ENCODE data around the gene LBX2. TPM values are rescaled to one million over a fixed set of nuclear protein-coding genes. Genes with fewer than 3 reads are reported as not detected.

LBX2 gene
- total RNA-seq, 1 experiment from 2014 or later: 0.18 TPM

DNA sequence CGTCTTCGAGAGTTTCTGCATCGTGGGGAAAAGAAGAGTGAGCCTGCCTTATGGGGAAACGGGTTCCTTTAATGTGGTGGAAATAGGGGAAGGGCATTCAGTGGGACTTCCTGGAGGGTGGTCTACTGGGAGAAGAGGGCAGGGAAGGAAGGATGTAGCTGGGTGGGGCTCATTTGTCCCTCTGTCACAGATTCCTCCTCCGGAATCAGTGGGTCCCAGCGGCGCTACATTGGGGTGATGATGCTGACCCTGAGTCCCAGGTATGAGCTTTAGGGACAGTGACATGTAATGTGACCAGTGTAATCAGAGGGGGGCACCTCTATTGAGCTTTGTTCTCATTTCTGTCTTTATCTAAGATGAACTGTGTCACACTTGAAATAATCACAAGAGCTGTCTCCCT lies 32.3 kb upstream of the LBX2 start:
- Histone ChIP-seq H3K4me3 (no peak overlapping the region), H3K9me3 (replicated peaks) (no peaks in the 10 kb centered on the region), H3K4me1 (replicated peaks) (peaks cover 13% of the 10 kb centered on the region), H3K27me3 (replicated peaks) (no peaks in the 10 kb centered on the region), H3K27ac (no peak overlapping the region), H3K36me3 (peaks cover 46% of the 10 kb centered on the region)
- no peak for DNase-seq (ENCODE audit: low read depth in 1 of 2, low spot score in 2 of 2)

DNA sequence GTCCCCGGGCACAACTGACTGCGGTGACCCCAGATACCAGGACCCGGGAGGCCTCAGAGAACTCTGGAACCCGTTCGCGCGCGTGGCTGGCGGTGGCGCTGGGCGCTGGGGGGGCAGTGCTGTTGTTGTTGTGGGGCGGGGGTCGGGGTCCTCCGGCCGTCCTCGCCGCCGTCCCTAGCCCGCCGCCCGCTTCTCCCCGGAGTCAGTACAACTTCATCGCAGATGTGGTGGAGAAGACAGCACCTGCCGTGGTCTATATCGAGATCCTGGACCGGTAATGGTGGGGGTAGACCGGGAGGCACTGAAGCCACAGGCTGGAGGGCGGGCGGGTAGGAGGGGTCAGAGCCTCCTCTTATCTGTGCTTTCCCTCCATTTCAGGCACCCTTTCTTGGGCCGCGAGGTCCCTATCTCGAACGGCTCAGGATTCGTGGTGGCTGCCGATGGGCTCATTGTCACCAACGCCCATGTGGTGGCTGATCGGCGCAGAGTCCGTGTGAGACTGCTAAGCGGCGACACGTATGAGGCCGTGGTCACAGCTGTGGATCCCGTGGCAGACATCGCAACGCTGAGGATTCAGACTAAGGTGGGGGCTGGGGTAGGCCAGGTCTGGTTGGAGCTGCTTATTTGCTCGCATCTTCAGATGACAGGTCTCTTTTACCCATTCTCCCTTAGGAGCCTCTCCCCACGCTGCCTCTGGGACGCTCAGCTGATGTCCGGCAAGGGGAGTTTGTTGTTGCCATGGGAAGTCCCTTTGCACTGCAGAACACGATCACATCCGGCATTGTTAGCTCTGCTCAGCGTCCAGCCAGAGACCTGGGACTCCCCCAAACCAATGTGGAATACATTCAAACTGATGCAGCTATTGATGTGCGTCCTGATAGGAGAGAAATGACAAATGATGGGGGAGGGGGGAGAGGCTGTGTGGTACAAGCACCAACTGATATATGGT lies 31.1 kb upstream of the LBX2 start:
- DNase-seq (ENCODE audit: low read depth in 1 of 2, low spot score in 2 of 2): peak in 1 of 2 experiments; percentile 43
- peak overlapping the region; percentile 84 for H3K4me3 ChIP-seq
- H3K27ac ChIP-seq: peak overlapping the region; percentile 14; the same call in 1 of the 2 replicates

DNA sequence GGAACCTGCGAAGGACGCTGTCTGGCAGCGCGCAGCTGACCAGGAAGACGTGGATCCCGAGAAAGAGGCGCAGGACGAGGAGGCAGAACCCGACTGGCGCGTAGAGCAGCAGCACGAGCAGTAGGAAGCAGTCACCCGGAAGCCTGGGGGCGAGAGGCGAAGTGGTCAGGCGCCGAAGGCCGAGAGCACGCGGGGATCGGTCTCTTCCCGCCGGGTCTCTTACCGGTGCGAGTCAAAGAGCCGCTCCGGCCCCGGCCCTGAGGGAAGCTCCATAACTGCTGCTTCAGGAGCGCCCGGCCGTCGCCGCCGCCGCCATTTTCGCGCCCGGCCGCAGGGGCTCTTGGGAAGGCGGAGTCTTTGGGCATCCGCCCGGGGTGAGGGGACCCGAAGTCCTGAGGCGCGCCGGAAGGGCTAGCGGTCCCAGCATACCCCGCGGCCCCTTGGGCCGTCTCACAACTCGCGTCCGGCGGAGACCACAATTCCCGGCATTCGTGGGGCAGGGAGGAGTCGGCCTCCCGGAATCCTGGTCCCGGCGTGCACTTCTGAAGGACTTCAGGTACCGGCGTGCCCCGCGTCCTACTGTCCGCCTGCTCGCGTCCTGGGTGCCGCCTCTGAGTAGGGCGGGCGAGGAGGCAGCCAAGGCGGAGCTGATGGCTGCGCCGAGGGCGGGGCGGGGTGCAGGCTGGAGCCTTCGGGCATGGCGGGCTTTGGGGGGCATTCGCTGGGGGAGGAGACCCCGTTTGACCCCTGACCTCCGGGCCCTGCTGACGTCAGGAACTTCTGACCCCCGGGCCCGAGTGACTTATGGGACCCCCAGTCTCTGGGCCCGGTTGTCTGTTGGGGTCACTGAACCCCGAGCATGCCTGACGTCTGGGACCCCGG lies 30.2 kb upstream of the LBX2 start, which contains the start of the genes AUP1 and HTRA2:
Gene AUP1, minus strand, starts transcription at position 350 of the 882 bp plus-strand sequence. Its CDS starts 77 bp downstream, at position 273.
Gene HTRA2, plus strand, starts transcription at position 577 of the 882 bp plus-strand sequence. Its CDS starts 74 bp downstream, at position 651.
- no peaks in the 10 kb centered on the region for H3K27me3 ChIP-seq (replicated peaks)
- peak within 1 kb of the TSS; percentile 76 for H3K27ac ChIP-seq
- H3K4me3 ChIP-seq: peak within 1 kb of the TSS; percentile 84
- no peaks in the 10 kb centered on the region for H3K9me3 ChIP-seq (replicated peaks)
- peaks cover 60% of the 10 kb centered on the region for H3K36me3 ChIP-seq
- peaks cover 13% of the 10 kb centered on the region for H3K4me1 ChIP-seq (replicated peaks)
- DNase-seq (ENCODE audit: low read depth in 1 of 2, low spot score in 2 of 2): peak; percentile 97 to 99

More for the DNA sequence above, 31.1 kb upstream of the LBX2 start:
- peaks cover 58% of the 10 kb centered on the region for H3K36me3 ChIP-seq
- no peaks in the 10 kb centered on the region for H3K27me3 ChIP-seq (replicated peaks)
- H3K9me3 ChIP-seq (replicated peaks): no peaks in the 10 kb centered on the region
- peaks cover 13% of the 10 kb centered on the region for H3K4me1 ChIP-seq (replicated peaks)

DNA sequence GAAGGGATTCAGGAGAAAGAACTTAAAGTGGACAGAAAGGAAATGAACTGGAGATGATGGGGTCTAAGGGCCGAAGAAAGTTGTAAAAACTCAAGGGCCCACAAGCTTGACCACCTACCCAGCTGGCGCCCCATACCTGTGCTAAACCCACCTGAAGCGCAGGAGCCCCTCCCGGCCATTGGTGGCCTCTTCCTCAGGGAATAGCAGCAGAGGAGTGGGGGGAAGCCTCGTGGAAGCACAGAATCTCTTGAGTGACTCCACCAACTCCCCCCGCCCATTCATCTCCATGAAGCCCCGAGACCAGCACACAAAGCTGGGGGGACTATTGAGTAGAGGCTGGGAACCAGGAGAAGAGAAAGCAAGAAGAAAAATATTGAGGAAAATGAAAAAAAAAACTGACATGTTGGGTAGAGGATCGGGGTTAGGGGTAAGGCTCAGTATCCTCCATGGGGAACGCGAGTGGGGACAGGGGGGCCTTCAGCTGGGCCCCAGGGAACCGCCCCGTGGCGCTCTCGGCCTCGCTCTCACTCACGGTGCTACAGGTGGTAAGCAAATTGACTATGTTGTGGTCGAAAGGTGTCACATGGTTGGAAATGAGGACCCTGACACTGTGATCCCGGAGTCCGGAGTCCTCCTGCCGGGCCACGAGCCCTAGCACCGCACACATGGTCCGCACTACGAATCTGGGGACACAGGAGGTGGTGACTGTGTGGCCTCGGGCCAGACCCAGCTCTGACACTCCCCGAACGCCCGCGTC lies 29.4 kb upstream of the LBX2 start:
- Histone ChIP-seq H3K27ac (peak overlapping the region; percentile 76), H3K27me3 (replicated peaks) (no peaks in the 10 kb centered on the region), H3K4me1 (replicated peaks) (peaks cover 13% of the 10 kb centered on the region), H3K36me3 (peaks cover 60% of the 10 kb centered on the region), H3K9me3 (replicated peaks) (no peaks in the 10 kb centered on the region), H3K4me3 (peak overlapping the region; percentile 84)
- DNase-seq (ENCODE audit: low read depth in 1 of 2, low spot score in 2 of 2): no peak

DNA sequence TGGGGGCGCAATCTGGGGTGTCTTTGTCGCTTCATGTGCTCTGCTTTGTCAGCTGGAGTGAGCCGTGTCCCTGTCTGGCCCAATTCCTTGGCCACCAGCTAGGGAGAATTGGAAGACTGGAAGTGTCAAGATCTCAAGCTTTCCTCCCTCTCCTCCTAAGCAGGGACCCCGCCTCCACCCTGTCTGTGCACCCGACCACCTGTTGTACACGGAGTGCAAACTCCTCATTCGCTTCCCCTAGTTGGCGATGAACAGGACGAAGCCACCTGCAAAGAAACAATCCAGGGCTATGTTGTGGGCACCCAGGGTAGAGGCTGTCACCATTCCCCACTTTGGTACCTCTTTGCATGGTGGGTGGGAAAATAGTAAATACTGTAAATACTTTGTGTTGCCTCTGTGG lies 28.3 kb upstream of the LBX2 start:
- no peak for DNase-seq (ENCODE audit: low read depth in 1 of 2, low spot score in 2 of 2)
- H3K9me3 ChIP-seq (replicated peaks): no peaks in the 10 kb centered on the region
- no peak overlapping the region for H3K4me3 ChIP-seq
- peaks cover 13% of the 10 kb centered on the region for H3K4me1 ChIP-seq (replicated peaks)
- H3K36me3 ChIP-seq: peaks cover 54% of the 10 kb centered on the region
- no peak overlapping the region for H3K27ac ChIP-seq
- H3K27me3 ChIP-seq (replicated peaks): no peaks in the 10 kb centered on the region

DNA sequence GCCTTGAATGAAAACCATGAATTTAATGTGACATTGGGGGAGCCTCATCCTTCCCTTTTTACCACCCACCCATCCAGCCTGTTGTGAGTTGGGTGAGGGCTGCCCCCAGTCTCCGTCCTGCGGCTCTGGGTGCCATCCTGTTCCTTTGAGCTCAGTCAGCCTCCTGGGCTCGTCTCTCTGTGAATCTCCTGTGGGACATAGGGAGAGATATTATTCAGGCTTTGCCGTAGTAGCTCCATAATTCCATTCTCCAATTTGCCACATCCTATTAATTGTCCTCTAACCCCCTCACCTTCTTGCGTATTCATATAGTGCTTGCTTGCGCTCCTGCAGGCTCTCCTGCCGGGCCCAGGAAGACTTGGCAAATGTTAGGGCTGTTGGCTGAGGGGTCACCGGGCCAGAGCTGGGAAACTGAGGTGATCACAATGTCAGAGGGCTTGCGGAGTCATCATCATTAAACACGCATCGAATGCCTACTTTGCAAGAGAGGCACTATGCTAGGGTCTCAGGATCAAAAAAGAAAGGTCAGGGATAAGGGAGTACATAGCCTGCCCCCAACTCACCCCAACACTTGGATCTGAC lies 27.3 kb upstream of the LBX2 start:
- H3K36me3 ChIP-seq: peaks cover 46% of the 10 kb centered on the region
- H3K27me3 ChIP-seq (replicated peaks): 0 out of 2 replicates have a peak, but pooled peaks cover 2% of the 10 kb centered on the region
- no peak overlapping the region for H3K27ac ChIP-seq
- H3K4me1 ChIP-seq (replicated peaks): peaks cover 13% of the 10 kb centered on the region
- DNase-seq (ENCODE audit: low read depth in 1 of 2, low spot score in 2 of 2): no peak
- no peak overlapping the region for H3K4me3 ChIP-seq
- no peaks in the 10 kb centered on the region for H3K9me3 ChIP-seq (replicated peaks)

DNA sequence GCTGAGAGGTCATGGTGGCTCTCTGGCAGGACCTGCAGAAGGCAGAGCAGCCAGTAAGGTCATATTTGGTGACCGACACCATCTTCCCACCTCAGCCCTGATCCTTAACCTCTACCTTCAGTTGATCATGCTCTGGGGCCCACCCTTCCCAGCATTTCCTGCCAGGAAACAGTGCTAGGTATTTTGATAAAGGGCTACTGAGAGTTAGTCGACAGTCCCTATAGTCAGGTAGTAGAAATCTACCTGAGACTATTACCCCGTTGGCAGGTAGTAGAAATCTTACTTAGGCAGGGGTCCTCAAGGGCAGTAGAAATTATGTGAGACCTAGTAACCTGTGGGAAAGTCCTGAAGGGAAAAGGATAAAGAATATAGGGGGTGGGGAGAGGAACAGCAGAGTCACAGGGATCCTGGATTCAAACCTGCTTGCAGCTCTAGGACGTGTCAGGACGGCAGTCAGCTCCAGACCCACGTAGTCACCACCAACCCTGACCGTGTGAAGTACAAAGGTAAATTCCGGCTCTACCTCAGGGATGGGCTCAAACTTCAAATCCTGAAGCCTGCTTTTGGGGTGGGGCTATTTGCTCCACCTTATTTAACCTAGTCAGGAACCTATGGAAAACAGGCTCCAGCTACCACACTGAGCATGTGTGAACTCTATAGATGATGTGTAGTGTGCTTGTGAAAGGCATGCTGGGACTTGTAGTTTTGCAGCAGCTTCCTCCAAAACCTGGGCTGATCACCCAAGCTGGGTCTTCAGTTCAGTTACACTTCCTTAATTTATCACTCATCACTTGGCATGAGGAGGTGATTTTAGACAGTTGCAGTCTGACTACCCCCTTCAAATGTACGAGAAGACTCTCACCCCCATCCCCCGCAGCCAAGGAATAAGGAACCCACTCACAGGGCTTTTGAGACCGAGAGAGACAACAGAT lies 26.6 kb upstream of the LBX2 start, which contains the start of gene DQX1:
Gene DQX1, minus strand, starts transcription at position 515 of the 932 bp plus-strand sequence. Its CDS starts 502 bp downstream, at position 13.
- DNase-seq (ENCODE audit: low read depth in 1 of 2, low spot score in 2 of 2): no peak
- H3K9me3 ChIP-seq (replicated peaks): no peaks in the 10 kb centered on the region
- H3K4me3 ChIP-seq: no peak within 1 kb of the TSS
- H3K36me3 ChIP-seq: peaks cover 39% of the 10 kb centered on the region
- H3K4me1 ChIP-seq (replicated peaks): peaks cover 12% of the 10 kb centered on the region
- 0 out of 2 replicates have a peak, but pooled peaks cover 4% of the 10 kb centered on the region for H3K27me3 ChIP-seq (replicated peaks)
- no peak within 1 kb of the TSS for H3K27ac ChIP-seq

DNA sequence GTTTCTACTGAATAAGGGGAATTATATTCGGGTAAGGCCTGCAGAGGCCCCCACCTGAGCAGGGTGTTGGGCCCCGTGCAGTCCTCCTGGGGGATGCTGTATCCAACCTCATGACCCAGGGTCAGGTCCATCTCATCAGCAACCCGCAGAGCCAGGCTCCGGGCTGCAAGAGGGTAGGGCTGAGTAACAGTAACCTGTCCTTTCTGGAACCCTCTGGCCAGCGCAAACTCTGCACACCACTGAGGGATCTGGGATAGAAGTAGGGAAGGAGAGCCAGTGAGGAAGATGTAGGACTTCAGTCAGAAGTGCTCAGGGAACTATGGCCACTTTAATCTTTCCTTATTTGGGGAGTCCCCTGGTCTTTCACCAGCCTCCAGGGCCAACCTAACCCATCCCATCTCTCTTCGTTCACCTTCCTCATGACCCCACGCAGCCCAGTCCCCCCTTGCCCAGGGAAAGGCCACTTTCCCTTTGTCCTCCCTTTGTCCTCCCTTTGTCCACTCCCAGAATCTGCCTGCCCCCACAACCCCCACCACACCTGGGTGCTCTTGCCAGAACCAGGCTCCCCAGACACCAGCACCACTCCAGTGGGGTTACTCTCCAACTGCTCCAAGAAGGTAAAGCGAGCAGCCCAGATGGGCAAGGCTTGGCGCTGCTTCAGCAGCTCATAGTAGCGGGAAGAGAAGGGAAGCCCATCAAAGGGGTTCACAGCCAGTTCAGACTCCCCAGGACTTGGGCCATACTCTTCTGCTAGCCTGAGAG lies 25.7 kb upstream of the LBX2 start:
- Histone ChIP-seq H3K27me3 (replicated peaks) (peaks cover 10% of the 10 kb centered on the region; the same call in 1 of the 2 replicates), H3K36me3 (peaks cover 37% of the 10 kb centered on the region), H3K4me3 (no peak overlapping the region), H3K4me1 (replicated peaks) (peaks cover 6% of the 10 kb centered on the region), H3K9me3 (replicated peaks) (no peaks in the 10 kb centered on the region), H3K27ac (no peak overlapping the region)
- DNase-seq (ENCODE audit: low read depth in 1 of 2, low spot score in 2 of 2): no peak

DNA sequence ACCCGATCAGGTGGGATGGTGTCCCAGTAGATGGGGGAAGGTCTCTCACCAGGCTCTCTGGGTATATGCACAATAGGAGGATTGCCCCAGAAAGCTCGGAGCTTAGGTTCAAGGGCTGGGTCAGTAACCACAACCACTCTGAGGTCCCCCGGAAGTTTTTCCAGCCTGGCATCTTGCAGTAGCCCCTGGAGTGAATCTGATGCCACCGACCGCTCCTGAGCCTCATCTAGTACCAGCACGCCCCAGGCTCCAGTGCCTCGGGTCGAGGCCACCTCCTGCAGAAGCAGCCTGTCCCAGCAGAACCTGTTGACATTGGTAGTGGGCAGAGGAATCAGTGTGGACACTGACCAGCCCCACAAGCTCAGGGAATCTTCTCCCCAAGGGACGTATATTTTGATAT lies 24.6 kb upstream of the LBX2 start:
- Histone ChIP-seq H3K27ac (no peak overlapping the region), H3K36me3 (peaks cover 33% of the 10 kb centered on the region), H3K4me3 (no peak overlapping the region), H3K9me3 (replicated peaks) (no peaks in the 10 kb centered on the region), H3K4me1 (replicated peaks) (peaks cover 6% of the 10 kb centered on the region), H3K27me3 (replicated peaks) (peaks cover 21% of the 10 kb centered on the region)
- DNase-seq (ENCODE audit: low read depth in 1 of 2, low spot score in 2 of 2): no peak

DNA sequence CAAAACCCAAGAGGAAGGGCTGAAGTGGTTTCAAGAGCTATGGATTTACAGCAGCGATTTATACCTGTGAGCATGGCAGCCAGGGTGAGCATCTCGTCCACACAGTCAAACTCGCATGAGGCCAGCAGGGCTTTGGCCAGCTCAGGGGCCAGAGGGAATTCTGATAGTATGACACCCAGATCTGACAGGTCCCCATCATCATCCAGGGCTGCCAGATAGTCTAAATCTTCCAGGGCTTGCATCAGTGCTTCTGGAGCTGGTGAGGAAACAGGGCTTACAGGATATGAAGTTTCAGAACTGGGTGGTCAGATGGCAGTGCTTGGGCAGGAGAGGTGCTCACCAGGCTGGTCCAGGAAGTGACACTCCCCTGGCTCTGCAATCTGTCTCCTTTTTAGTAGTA lies 23.1 kb upstream of the LBX2 start:
- no peak overlapping the region for H3K4me3 ChIP-seq
- H3K27ac ChIP-seq: no peak overlapping the region
- peaks cover 34% of the 10 kb centered on the region for H3K27me3 ChIP-seq (replicated peaks)
- H3K9me3 ChIP-seq (replicated peaks): no peaks in the 10 kb centered on the region
- no peaks in the 10 kb centered on the region for H3K4me1 ChIP-seq (replicated peaks)
- H3K36me3 ChIP-seq: peaks cover 21% of the 10 kb centered on the region
- peak in 1 of 2 experiments; percentile 37 for DNase-seq (ENCODE audit: low read depth in 1 of 2, low spot score in 2 of 2)

DNA sequence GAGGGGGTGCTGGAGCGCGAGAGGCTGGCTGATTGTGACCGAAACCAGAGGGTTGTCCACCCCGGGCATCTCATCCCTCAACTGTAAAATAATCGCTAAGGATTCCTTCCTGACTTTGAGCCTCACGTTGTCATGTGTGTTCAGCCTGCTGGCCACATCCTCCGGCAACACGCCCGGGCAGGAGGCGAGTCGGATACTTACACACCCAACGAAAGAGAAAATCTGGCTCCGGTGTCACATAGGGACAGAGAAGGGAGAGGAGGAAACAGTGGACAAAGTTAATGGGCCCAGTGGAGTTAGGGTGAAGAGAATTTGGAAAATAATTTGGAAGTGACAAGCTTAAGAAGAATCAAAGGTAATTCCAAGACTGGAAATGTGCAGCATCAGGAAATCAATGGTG lies 17.2 kb upstream of the LBX2 start:
- Histone ChIP-seq H3K27me3 (replicated peaks) (peaks cover 85% of the 10 kb centered on the region), H3K9me3 (replicated peaks) (peaks cover 20% of the 10 kb centered on the region), H3K4me1 (replicated peaks) (peaks cover 12% of the 10 kb centered on the region), H3K27ac (no peak overlapping the region), H3K36me3 (no peaks in the 10 kb centered on the region), H3K4me3 (no peak overlapping the region)
- DNase-seq (ENCODE audit: low read depth in 1 of 2, low spot score in 2 of 2): no peak

All from SJSA1 (cell line).